Lower lobe of right lung (tissue), 2 donors: ENCODE data around the gene RRP1B. TPM values are rescaled to one million over a fixed set of nuclear protein-coding genes. Genes with fewer than 3 reads are reported as not detected.
"Not testable (repeated sequence)": the region's sequence is repeated elsewhere in the genome, so short reads cannot be mapped to it uniquely, and the experiment has no call there.

Source experiments
- ATAC-seq, 2 donors: fragments of 200-7000 bp; cut with Tn5 transposase; one replicate each; pipeline ENCODE4 v1.9.1; 2020 to 2022; ENCODE audit warnings: mild to moderate bottlenecking in 2 of 2, moderate library complexity in 2 of 2
- DNase-seq: peaks from one replicate; pipeline ENCODE4 v3.0.0-alpha.2; 2020
- H3K27ac ChIP-seq: fragments of 200-600 bp; one replicate; pipeline ENCODE4 v1.8.0; 2022
- H3K27me3 ChIP-seq: fragments of 200-600 bp; one replicate; pipeline ENCODE4 v1.8.0; 2022; ENCODE audit warnings: low read depth
- H3K36me3 ChIP-seq: fragments of 200-600 bp; one replicate; pipeline ENCODE4 v1.8.0; 2022; ENCODE audit warnings: mild to moderate bottlenecking
- H3K4me1 ChIP-seq: fragments of 200-600 bp; one replicate; pipeline ENCODE4 v1.8.0; 2022
- H3K4me3 ChIP-seq: fragments of 200-600 bp; one replicate; pipeline ENCODE4 v1.8.0; 2022; ENCODE audit warnings: mild to moderate bottlenecking
- H3K9me3 ChIP-seq: fragments of 200-600 bp; one replicate; pipeline ENCODE4 v1.8.0; 2022
- CTCF ChIP-seq: fragments of 200-600 bp; IDR thresholded peaks from one replicate; pipeline ENCODE4 v1.8.0; 2022; ENCODE audit warnings: antibody characterized with exemption, mild to moderate bottlenecking
- intact Hi-C: fragments of 100-400 bp; cut with DNase I; formaldehyde crosslinking; loops from one replicate; pipeline ENCODE4 v1.11.0; 2022
- total RNA-seq: library from RNA; stranded (reverse); fragmentation: NEBNext Ultra II Directional; extraction: Animal tissue kit (Norgen Biotek cat#: 25700); gene quantifications from one replicate; pipeline ENCODE4 v1.2.1, GENCODE V29; 2021
- donor health status: DM: no; HTN: yes; CAD: no; lungs with severe emphysema.

RRP1B gene
- total RNA-seq, 1 donor from 2014 or later, result 18.1 TPM

- H3K4me3 ChIP-seq, result no peak overlapping the region
- no peak for TF ChIP-seq CTCF
- H3K4me1 ChIP-seq, result no peaks in the 10 kb centered on the region
- ATAC-seq (no peak), DNase-seq (peak; percentile 7)
- intact Hi-C loops, result no loop called here
- no peak overlapping the region for H3K27ac ChIP-seq
- no peaks in the 10 kb centered on the region for H3K27me3 ChIP-seq
- no peaks in the 10 kb centered on the region for H3K9me3 ChIP-seq
- H3K36me3 ChIP-seq, result peaks cover 88% of the 10 kb centered on the region
These were observed 33.6 kb downstream of the RRP1B start for GRCh38 chr21:43692949-43693348.

GRCh38 chr21:43693981-43694380 is 34.6 kb downstream of the RRP1B start:
- H3K36me3 ChIP-seq, result peaks cover 78% of the 10 kb centered on the region
- intact Hi-C loops, result no loop called here

GRCh38 chr21:43694437-43695079 is 35.2 kb downstream of the RRP1B start:
- TF ChIP-seq CTCF, result no peak
- Histone ChIP-seq H3K36me3 (peaks cover 72% of the 10 kb centered on the region), H3K4me1 (no peaks in the 10 kb centered on the region), H3K9me3 (no peaks in the 10 kb centered on the region), H3K27ac (no peak overlapping the region), H3K4me3 (no peak overlapping the region), H3K27me3 (no peaks in the 10 kb centered on the region)
- ATAC-seq (no peak), DNase-seq (peak; percentile 16)
- intact Hi-C loops, result no loop called here

More at GRCh38 chr21:43693981-43694380, 34.6 kb downstream of the RRP1B start:
- Histone ChIP-seq H3K4me1 (no peaks in the 10 kb centered on the region), H3K9me3 (no peaks in the 10 kb centered on the region), H3K27ac (no peak overlapping the region), H3K27me3 (no peaks in the 10 kb centered on the region), H3K4me3 (no peak overlapping the region)
- ATAC-seq (no peak), DNase-seq (peak; percentile 43)
- TF ChIP-seq CTCF, result no peak

- Histone ChIP-seq H3K36me3 (peaks cover 56% of the 10 kb centered on the region), H3K9me3 (no peaks in the 10 kb centered on the region), H3K4me3 (no peak overlapping the region), H3K27ac (no peak overlapping the region), H3K4me1 (no peaks in the 10 kb centered on the region), H3K27me3 (no peaks in the 10 kb centered on the region)
- intact Hi-C loops, result no loop called here
- ATAC-seq (no peak), DNase-seq (peak; percentile 35)
- TF ChIP-seq CTCF, result no peak
These were observed 36.9 kb downstream of the RRP1B start for GRCh38 chr21:43696214-43696613.

- intact Hi-C loops, result no loop called here
- Histone ChIP-seq H3K4me1 (peaks cover 11% of the 10 kb centered on the region), H3K9me3 (no peaks in the 10 kb centered on the region)
These were observed 38.6 kb downstream of the RRP1B start for GRCh38 chr21:43697758-43698643.

GRCh38 chr21:43699492-43699777 is 40.1 kb downstream of the RRP1B start:
- H3K27ac ChIP-seq, ATAC-seq, intact Hi-C loops, H3K27me3 ChIP-seq, H3K4me3 ChIP-seq, H3K9me3 ChIP-seq: not testable (repeated sequence)
- DNase-seq, result peak; percentile 10
- H3K36me3 ChIP-seq, result peaks cover 25% of the 10 kb centered on the region
- H3K4me1 ChIP-seq, result peaks cover 16% of the 10 kb centered on the region

More at GRCh38 chr21:43697758-43698643, 38.6 kb downstream of the RRP1B start:
- Histone ChIP-seq H3K27me3 (peaks cover 3% of the 10 kb centered on the region), H3K36me3 (peaks cover 39% of the 10 kb centered on the region), H3K4me3 (no peak overlapping the region), H3K27ac (peak overlapping the region; percentile 11)
- DNase-seq (peak; percentile 18), ATAC-seq (no peak)
- TF ChIP-seq CTCF, result no peak
